B cell (primary cell): ENCODE results near the gene TEX52. TPM values are rescaled to one million over a fixed set of nuclear protein-coding genes. Genes with fewer than 3 reads are reported as not detected.

Experiments used
- ATAC-seq: fragments of 200-7000 bp; cut with Tn5 transposase; one replicate; pipeline ENCODE4 v1.10.0; 2021; ENCODE audit warnings: low read depth, mild to moderate bottlenecking, moderate number of reproducible peaks, moderate library complexity
- CTCF ChIA-PET: fragments of 350-600 bp; sonication (Branson Sonifier 250); formaldehyde crosslinking; loops from one replicate; lab custom pipeline; 2021; ENCODE audit warnings: antibody characterized with exemption, inconsistent platforms; lab: Charles Lee
- POLR2A ChIA-PET: fragments of 350-600 bp; sonication (Branson Sonifier 250); formaldehyde crosslinking; loops from one replicate; lab custom pipeline; 2021; ENCODE audit warnings: antibody characterized with exemption; lab: Charles Lee
- DNase-seq: peaks from one replicate; pipeline ENCODE4 v3.0.0; 2013
- H2AFZ ChIP-seq: 2 replicates; pipeline ENCODE4 v1.6.1; 2012; ENCODE audit warnings: mild to moderate bottlenecking, low read depth, low read length; ENCODE audit not compliant: insufficient read depth, poor library complexity, severe bottlenecking
- H3K27ac ChIP-seq, 2 donors: 1 replicate in 1 of 2; 2 replicates in 1 of 2; pipeline ENCODE4 v1.5.1; 2012 to 2013; ENCODE audit warnings: low read length in 2 of 2, mild to moderate bottlenecking in 2 of 2, moderate library complexity in 1 of 2
- H3K27me3 ChIP-seq, 4 experiments: fragments of 200-600 bp in 1 of 4; sonication (generic) in 1 of 4; replicated peaks in 1 of 4; 1 replicate in 2 of 4; 2 replicates in 2 of 4; pipeline versions ENCODE4 v1.6.1 to v1.7.0; 2013 to 2016; ENCODE audit warnings: low read length in 3 of 4, mild to moderate bottlenecking in 2 of 4, mixed read lengths in 1 of 4, moderate library complexity in 1 of 4; ENCODE audit not compliant: insufficient read depth in 4 of 4, control insufficient read depth in 3 of 4; ENCODE audit errors: control extremely low read depth in 1 of 4
- H3K36me3 ChIP-seq, 2 experiments: replicated peaks in 1 of 2; 1 replicate in 1 of 2; 2 replicates in 1 of 2; pipeline versions ENCODE4 v1.6.1 to v1.7.1; 2013; ENCODE audit warnings: low read length in 1 of 2; ENCODE audit not compliant: insufficient read depth in 2 of 2, control insufficient read depth in 1 of 2; ENCODE audit errors: control extremely low read depth in 1 of 2, extremely low read depth in 1 of 2
- H3K4me1 ChIP-seq, 2 donors: fragments of 200-600 bp in 1 of 2; sonication (generic) in 1 of 2; 1 replicate in 1 of 2; 2 replicates in 1 of 2; pipeline versions ENCODE4 v1.5.1 to v1.6.1; 2013 to 2017; ENCODE audit warnings: low read length in 2 of 2; ENCODE audit not compliant: control insufficient read depth in 2 of 2, insufficient read depth in 2 of 2
- H3K4me2 ChIP-seq: replicated peaks from 2 replicates; pipeline ENCODE3; 2012; ENCODE audit warnings: mild to moderate bottlenecking, low read depth, low read length; ENCODE audit not compliant: poor library complexity, severe bottlenecking
- H3K4me3 ChIP-seq, 5 experiments: fragments of 200-600 bp in 1 of 5; sonication (generic) in 1 of 5; 1 replicate in 3 of 5; 2 replicates in 2 of 5; pipeline versions ENCODE4 v1.5.1 to v1.7.0; 2011 to 2016; ENCODE audit warnings: low read length in 4 of 5, mild to moderate bottlenecking in 4 of 5, low read depth in 2 of 5, control low read depth in 1 of 5, moderate library complexity in 1 of 5; ENCODE audit not compliant: insufficient read depth in 1 of 5; ENCODE audit errors: control extremely low read depth in 1 of 5, extremely low read depth in 1 of 5
- H3K79me2 ChIP-seq: fragments of 200-600 bp; sonication (generic); one replicate; pipeline ENCODE4 v1.6.0; 2016; ENCODE audit warnings: low read length; ENCODE audit not compliant: control insufficient read depth, insufficient read depth
- H3K9ac ChIP-seq: fragments of 200-600 bp; sonication (generic); 2 replicates; pipeline ENCODE4 v1.6.1; 2017; ENCODE audit warnings: mild to moderate bottlenecking, low read length, moderate library complexity
- H3K9me3 ChIP-seq, 3 donors: one replicate each; pipeline versions ENCODE4 v1.6.1 to v1.7.1; 2013; ENCODE audit warnings: low read length in 2 of 3; ENCODE audit not compliant: control insufficient read depth in 2 of 3, insufficient read depth in 1 of 3; ENCODE audit errors: control extremely low read depth in 1 of 3
- H4K20me1 ChIP-seq: 2 replicates; pipeline ENCODE4 v1.6.0; 2012; ENCODE audit warnings: mild to moderate bottlenecking, low read length; ENCODE audit not compliant: insufficient read depth, control insufficient read depth, poor library complexity, severe bottlenecking
- H3K27ac Mint-ChIP-seq: one replicate; pipeline ENCODE4 v1.8.0; 2021; ENCODE audit warnings: mixed read lengths
- H3K27me3 Mint-ChIP-seq: one replicate; pipeline ENCODE4 v1.8.0; 2021; ENCODE audit warnings: mixed read lengths
- H3K4me1 Mint-ChIP-seq: one replicate; pipeline ENCODE4 v1.8.0; 2021; ENCODE audit warnings: mixed read lengths
- H3K4me3 Mint-ChIP-seq: one replicate; pipeline ENCODE4 v1.8.0; 2021; ENCODE audit warnings: mixed read lengths
- H3K9me3 Mint-ChIP-seq: one replicate; pipeline ENCODE4 v1.8.0; 2022; ENCODE audit warnings: mixed read lengths; ENCODE audit not compliant: insufficient read depth
- CTCF ChIP-seq: fragments of 200-600 bp; IDR thresholded peaks from one replicate; pipeline ENCODE4 v1.8.0; 2022; ENCODE audit warnings: antibody characterized with exemption, mild to moderate bottlenecking
- EZH2 ChIP-seq: IDR thresholded peaks from 2 replicates; pipeline ENCODE4 v1.6.1; 2012; ENCODE audit warnings: borderline replicate concordance, low read depth, mild to moderate bottlenecking, moderate library complexity, low read length; ENCODE audit not compliant: insufficient read depth, poor library complexity, severe bottlenecking
- WGBS: methylation state at CpG from one replicate; pipeline ENCODE4 v1.1.5; 2013; ENCODE audit warnings: missing lambda C conversion rate; ENCODE audit not compliant: insufficient coverage; 5-methylcytosine and 5-hydroxymethylcytosine counted together
- intact Hi-C: fragments of 100-400 bp; cut with micrococcal nuclease; formaldehyde crosslinking; loops from one replicate; pipeline ENCODE4 v1.10.0; 2022
- polyA plus RNA-seq: library from polyadenylated mRNA; depleted of rRNA; stranded (reverse); fragments of >200 nt; gene quantifications from 2 replicates; pipeline ENCODE4 v1.2.3, GENCODE V29; 2012
- total RNA-seq, 2 donors: library from RNA; stranded (reverse); fragments of 120-200 nt in 1 of 2; gene quantifications; 1 replicate in 1 of 2; 2 replicates in 1 of 2; pipeline versions ENCODE4 v1.2.3 to v1.2.4, GENCODE V29; 2013 to 2022

TEX52 gene
- total and polyA plus RNA-seq, 2 donors (not counting 1 experiment from before 2014, with no cell fraction given), result not detected

- intact Hi-C loops, result loop anchor here (10.0 kb wide), 1 partner anchor 179 kb away; no protein-coding TSS in a partner anchor
- Histone ChIP-seq H3K4me2 (no peak overlapping the region), H3K36me3 (peaks cover 0 to 10% of the 10 kb centered on the region in 2 experiments), H3K4me1 (no peaks in the 10 kb centered on the region), H3K9me3 (no peaks in the 10 kb centered on the region), H3K79me2 (no peaks in the 10 kb centered on the region), H3K27ac (no peak overlapping the region), H4K20me1 (no peaks in the 10 kb centered on the region), H3K4me3 (no peak overlapping the region), H3K9ac (no peak overlapping the region), H3K27me3 (no peaks in the 10 kb centered on the region), H2AFZ (no peak overlapping the region)
- ChIA-PET POLR2A (no interaction called here), CTCF (interaction anchor here (1.1 to 3.8 kb wide), 2 partner anchors 23 to 89 kb away, joined by 3 to 22 read pairs; no protein-coding TSS in a partner anchor)
- ATAC-seq, result no peak
- WGBS, result 93% methylated on average over 7 of the region's 7 CpGs
- H3K9me3 Mint-ChIP-seq, result no peaks in the 10 kb centered on the region
- H3K27ac Mint-ChIP-seq, result no peak overlapping the region
- H3K4me3 Mint-ChIP-seq, result no peak overlapping the region
- DNase-seq, result no peak
- TF ChIP-seq CTCF (no peak), EZH2 (no peak)
- no peaks in the 10 kb centered on the region for H3K4me1 Mint-ChIP-seq
- no peaks in the 10 kb centered on the region for H3K27me3 Mint-ChIP-seq
These were observed 1.3 kb downstream of the TEX52 start for GRCh38 chr12:2855546-2855945.

- Histone ChIP-seq H2AFZ (no peak overlapping the region), H3K27me3 (no peaks in the 10 kb centered on the region), H3K9me3 (no peaks in the 10 kb centered on the region), H3K79me2 (no peaks in the 10 kb centered on the region), H3K4me3 (no peak overlapping the region), H4K20me1 (no peaks in the 10 kb centered on the region), H3K36me3 (peaks cover 0 to 10% of the 10 kb centered on the region in 2 experiments), H3K4me1 (no peaks in the 10 kb centered on the region), H3K27ac (no peak overlapping the region), H3K9ac (no peak overlapping the region), H3K4me2 (no peak overlapping the region)
- Mint-ChIP-seq H3K4me3 (no peak overlapping the region), H3K9me3 (no peaks in the 10 kb centered on the region), H3K27me3 (no peaks in the 10 kb centered on the region), H3K27ac (no peak overlapping the region), H3K4me1 (no peaks in the 10 kb centered on the region)
- DNase-seq (no peak), ATAC-seq (no peak)
- WGBS, result 93% methylated on average over 19 of the region's 25 CpGs
- intact Hi-C loops, result loop anchor here (10.0 kb wide), 1 partner anchor 180 kb away; no protein-coding TSS in a partner anchor
- ChIA-PET CTCF (interaction anchor here (0.6 to 3.8 kb wide), 7 partner anchors 9 to 187 kb away, joined by 3 to 22 read pairs (median 3); no protein-coding TSS in a partner anchor), POLR2A (no interaction called here)
- TF ChIP-seq EZH2 (no peak), CTCF (no peak)
These were observed 2.0 kb downstream of the TEX52 start for GRCh38 chr12:2854669-2855453.
